Posterior cingulate gyrus (tissue), 11 donors: ENCODE data around the gene ARHGAP15.

Experiments
- DNase-seq, 10 donors: peaks; one replicate each; pipeline versions ENCODE4 v3.0.0 to v3.0.0-alpha.2; 2020 to 2021; ENCODE audit warnings: mixed read lengths in 3 of 10
- intact Hi-C: fragments of 100-400 bp; cut with DNase I; formaldehyde crosslinking; loops from one replicate; pipeline ENCODE4 v1.15.1; 2023

Gene ARHGAP15

GRCh38 chr2:143550500-143550899 lies 421.3 kb downstream of the ARHGAP15 start:
- intact Hi-C loops, result no loop called here
- DNase-seq, result no peak

GRCh38 chr2:143551971-143552650 lies 422.9 kb downstream of the ARHGAP15 start:
- intact Hi-C loops, result no loop called here
- DNase-seq, result no peak

GRCh38 chr2:143553261-143553660 lies 424.0 kb downstream of the ARHGAP15 start:
- intact Hi-C loops, result no loop called here
- no peak for DNase-seq

- no peak for DNase-seq
- intact Hi-C loops, result no loop called here
These were observed 429.4 kb downstream of the ARHGAP15 start for GRCh38 chr2:143558665-143559064.

- DNase-seq, result no peak
- intact Hi-C loops, result no loop called here
These were observed 429.9 kb downstream of the ARHGAP15 start for GRCh38 chr2:143559147-143559546.

- DNase-seq, result no peak
- intact Hi-C loops, result no loop called here
These were observed 431.5 kb downstream of the ARHGAP15 start for GRCh38 chr2:143560724-143561123.

GRCh38 chr2:143564419-143564818 lies 435.2 kb downstream of the ARHGAP15 start:
- intact Hi-C loops, result no loop called here
- no peak for DNase-seq

- intact Hi-C loops, result no loop called here
These were observed 442.5 kb downstream of the ARHGAP15 start for GRCh38 chr2:143571747-143572146.

GRCh38 chr2:143572421-143572820 lies 443.2 kb downstream of the ARHGAP15 start:
- DNase-seq, result no peak
- intact Hi-C loops, result no loop called here

More at GRCh38 chr2:143571747-143572146, 442.5 kb downstream of the ARHGAP15 start:
- no peak for DNase-seq

- intact Hi-C loops, result no loop called here
- DNase-seq, result no peak
These were observed 444.9 kb downstream of the ARHGAP15 start for GRCh38 chr2:143574069-143574468.

GRCh38 chr2:143575340-143575739 lies 446.1 kb downstream of the ARHGAP15 start:
- no peak for DNase-seq
- intact Hi-C loops, result no loop called here

GRCh38 chr2:143577489-143577888 lies 448.3 kb downstream of the ARHGAP15 start:
- no peak for DNase-seq
- intact Hi-C loops, result no loop called here

GRCh38 chr2:143579456-143579855 lies 450.2 kb downstream of the ARHGAP15 start:
- no peak for DNase-seq
- intact Hi-C loops, result no loop called here

GRCh38 chr2:143581134-143581533 lies 451.9 kb downstream of the ARHGAP15 start:
- no peak for DNase-seq
- intact Hi-C loops, result loop anchor here (5.0 kb wide), 1 partner anchor 106 kb away; no protein-coding TSS in a partner anchor

- DNase-seq, result peak in 1 of 10 donors; percentile 28
- intact Hi-C loops, result loop anchor here (5.0 kb wide), 1 partner anchor 105 kb away; no protein-coding TSS in a partner anchor
These were observed 453.0 kb downstream of the ARHGAP15 start for GRCh38 chr2:143582046-143582747.

GRCh38 chr2:143584936-143585335 lies 455.7 kb downstream of the ARHGAP15 start:
- no peak for DNase-seq
- intact Hi-C loops, result loop anchor here (5.0 kb wide), 1 partner anchor 102 kb away; no protein-coding TSS in a partner anchor

GRCh38 chr2:143586119-143586518 lies 456.9 kb downstream of the ARHGAP15 start:
- intact Hi-C loops, result no loop called here
- no peak for DNase-seq

- intact Hi-C loops, result no loop called here
- DNase-seq, result no peak
These were observed 459.5 kb downstream of the ARHGAP15 start for GRCh38 chr2:143588746-143589145.

- intact Hi-C loops, result no loop called here
- DNase-seq, result no peak
These were observed 464.9 kb downstream of the ARHGAP15 start for GRCh38 chr2:143594161-143594560.

- intact Hi-C loops, result no loop called here
- DNase-seq, result no peak
These were observed 465.5 kb downstream of the ARHGAP15 start for GRCh38 chr2:143594745-143595144.

GRCh38 chr2:143600116-143600515 lies 470.9 kb downstream of the ARHGAP15 start:
- intact Hi-C loops, result no loop called here

GRCh38 chr2:143601828-143602227 lies 472.6 kb downstream of the ARHGAP15 start:
- no peak for DNase-seq
- intact Hi-C loops, result no loop called here

More at GRCh38 chr2:143600116-143600515, 470.9 kb downstream of the ARHGAP15 start:
- DNase-seq, result no peak
